B cell (primary cell): ENCODE measurements around the gene AEN.

Source experiments
- EZH2 ChIP-seq: IDR thresholded peaks from 2 replicates; pipeline ENCODE4 v1.6.1; 2012; ENCODE audit warnings: borderline replicate concordance, low read depth, mild to moderate bottlenecking, moderate library complexity, low read length; ENCODE audit not compliant: insufficient read depth, poor library complexity, severe bottlenecking
- TF ChIP-seq, protein P1 (sequence below): fragments of 200-600 bp; IDR thresholded peaks from one replicate; pipeline ENCODE4 v1.8.0; 2022; ENCODE audit warnings: antibody characterized with exemption, mild to moderate bottlenecking

GRCh38 chr15:88625943-88626741 lies 5.0 kb downstream of the AEN start:
- TF ChIP-seq, protein P1, sequence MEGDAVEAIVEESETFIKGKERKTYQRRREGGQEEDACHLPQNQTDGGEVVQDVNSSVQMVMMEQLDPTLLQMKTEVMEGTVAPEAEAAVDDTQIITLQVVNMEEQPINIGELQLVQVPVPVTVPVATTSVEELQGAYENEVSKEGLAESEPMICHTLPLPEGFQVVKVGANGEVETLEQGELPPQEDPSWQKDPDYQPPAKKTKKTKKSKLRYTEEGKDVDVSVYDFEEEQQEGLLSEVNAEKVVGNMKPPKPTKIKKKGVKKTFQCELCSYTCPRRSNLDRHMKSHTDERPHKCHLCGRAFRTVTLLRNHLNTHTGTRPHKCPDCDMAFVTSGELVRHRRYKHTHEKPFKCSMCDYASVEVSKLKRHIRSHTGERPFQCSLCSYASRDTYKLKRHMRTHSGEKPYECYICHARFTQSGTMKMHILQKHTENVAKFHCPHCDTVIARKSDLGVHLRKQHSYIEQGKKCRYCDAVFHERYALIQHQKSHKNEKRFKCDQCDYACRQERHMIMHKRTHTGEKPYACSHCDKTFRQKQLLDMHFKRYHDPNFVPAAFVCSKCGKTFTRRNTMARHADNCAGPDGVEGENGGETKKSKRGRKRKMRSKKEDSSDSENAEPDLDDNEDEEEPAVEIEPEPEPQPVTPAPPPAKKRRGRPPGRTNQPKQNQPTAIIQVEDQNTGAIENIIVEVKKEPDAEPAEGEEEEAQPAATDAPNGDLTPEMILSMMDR: no peak
- TF ChIP-seq EZH2: no peak
